VCaP (cell line): ENCODE data around the gene TM9SF4.

ENCODE experiments used
- H3K27ac ChIP-seq: fragments of 450-650 bp; 2 replicates; pipeline ENCODE4 v1.5.1; 2017
- CTCF ChIP-seq: fragments of 450-650 bp; conservative IDR thresholded peaks from 2 replicates; pipeline ENCODE4 v1.5.1; 2017; ENCODE audit warnings: mild to moderate bottlenecking, moderate library complexity

TM9SF4 gene

GRCh38 chr20:32091888-32092346, 17.6 kb upstream of the TM9SF4 start:
- H3K27ac ChIP-seq: no peak overlapping the region
- peak; percentile 97 for TF ChIP-seq CTCF

GRCh38 chr20:32098786-32099185, 10.7 kb upstream of the TM9SF4 start:
- TF ChIP-seq CTCF: no peak
- H3K27ac ChIP-seq: no peak overlapping the region

DNA sequence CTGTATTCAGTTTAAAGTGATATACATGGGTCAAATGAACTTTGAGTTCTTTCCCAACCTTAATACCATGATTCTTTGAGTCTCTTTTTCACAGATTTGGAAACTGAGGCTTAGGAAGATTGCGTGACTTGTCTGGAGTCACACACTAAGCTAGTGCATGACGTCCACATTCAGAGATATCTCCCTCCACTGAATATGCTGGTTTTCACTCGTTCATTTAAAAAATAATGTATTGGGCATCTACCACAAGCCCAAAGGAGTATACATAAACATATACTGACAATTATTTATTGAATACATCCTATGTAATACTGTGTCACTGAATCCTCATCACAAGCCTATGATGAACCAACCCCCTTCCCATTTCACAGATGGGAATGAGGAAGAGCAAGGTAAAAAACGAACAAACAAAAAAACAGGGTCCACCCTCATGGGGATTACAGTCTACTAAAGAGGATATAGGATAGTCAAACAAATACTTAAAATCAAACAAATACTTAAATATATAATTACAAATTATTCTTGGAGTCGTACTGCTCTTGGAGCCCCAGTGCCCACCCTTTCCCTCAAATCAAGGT, 611 bp upstream of the TM9SF4 start:
- peak overlapping the region; percentile 98 for H3K27ac ChIP-seq
- TF ChIP-seq CTCF: no peak

- peak overlapping the region; percentile 98 for H3K27ac ChIP-seq
- TF ChIP-seq CTCF: no peak
Measured at GRCh38 chr20:32110173-32110704, 725 bp downstream of the TM9SF4 start.

DNA sequence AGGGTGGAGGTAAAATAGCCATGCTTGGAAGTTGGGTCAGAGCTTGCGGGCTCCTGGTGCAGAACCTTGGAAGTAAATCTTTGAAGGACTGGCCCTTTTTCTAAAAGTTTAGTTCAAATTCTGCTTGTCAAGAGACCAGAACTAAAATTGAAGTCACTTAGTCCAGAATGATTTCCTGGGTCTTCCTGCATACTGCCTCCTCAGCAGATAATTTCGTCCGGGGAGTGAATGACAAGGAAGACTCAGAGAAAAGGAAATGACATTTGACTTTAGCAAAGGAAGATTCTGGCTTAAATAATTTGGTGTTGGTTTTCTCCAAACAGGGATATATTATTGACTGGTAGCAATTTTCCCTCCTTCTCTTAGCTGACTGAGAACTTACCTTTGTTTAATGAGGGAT, 1.2 kb downstream of the TM9SF4 start:
- no peak for TF ChIP-seq CTCF
- peak overlapping the region; percentile 98; the same call in 1 of the 2 replicates for H3K27ac ChIP-seq

GRCh38 chr20:32111156-32111686, 1.7 kb downstream of the TM9SF4 start:
- no peak overlapping the region for H3K27ac ChIP-seq
- no peak for TF ChIP-seq CTCF

DNA sequence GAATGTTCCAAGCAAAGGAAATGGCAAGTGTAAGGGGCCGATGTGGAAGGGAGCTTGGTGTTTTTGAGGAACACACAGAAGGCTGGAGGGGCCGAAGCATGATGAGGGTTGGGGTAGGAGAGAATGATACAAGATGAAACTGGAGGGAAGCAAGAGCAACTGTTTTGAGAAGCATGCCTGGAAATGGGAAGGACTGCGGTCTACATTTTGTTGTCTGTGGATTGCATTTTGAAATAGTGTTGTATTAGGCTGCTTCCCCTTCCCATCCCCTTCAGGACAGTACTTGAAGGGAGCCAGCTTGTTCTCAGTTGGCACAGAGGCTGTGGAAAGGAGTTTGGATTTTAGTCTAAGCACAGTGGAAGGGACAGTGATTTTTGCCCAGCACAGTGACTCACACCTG, 2.2 kb downstream of the TM9SF4 start:
- no peak for TF ChIP-seq CTCF
- H3K27ac ChIP-seq: no peak overlapping the region
